ENCODE measurements around the gene BCKDHB. TPM values are rescaled to one million over a fixed set of nuclear protein-coding genes. Genes with fewer than 3 reads are reported as not detected.

The BCKDHB gene
- total and polyA plus RNA-seq, 9 donors = 12.0 to 33.4 (median 18.7) TPM

- 52 to 67% (median 62%) methylated on average over 3 of the region's 3 CpGs for WGBS, 3 donors
- H3K27me3 ChIP-seq = peaks cover 2% of the 10 kb centered on the region
- DNase-seq = no peak
- no peak overlapping the region for H3K4me3 ChIP-seq
- H3K27ac ChIP-seq = no peak overlapping the region
- no peaks in the 10 kb centered on the region for H3K4me1 ChIP-seq (ENCODE audit: insufficient read depth)
- TF ChIP-seq EP300 (IDR thresholded peaks at IDR 0.05) (no peak), CTCF (IDR thresholded peaks at IDR 0.05) (no peak), POLR2A (IDR thresholded peaks at IDR 0.05) (no peak)
- no peaks in the 10 kb centered on the region for H3K9me3 ChIP-seq
- intact Hi-C loops (cut with DNase I) = no loop called here
- H3K36me3 ChIP-seq = no peaks in the 10 kb centered on the region
These were observed 219.3 kb downstream of the BCKDHB start for GRCh38 chr6:80325742-80326141.

GRCh38 chr6:80328652-80329051 lies 222.2 kb downstream of the BCKDHB start:
- TF ChIP-seq POLR2A (IDR thresholded peaks at IDR 0.05) (no peak), EP300 (IDR thresholded peaks at IDR 0.05) (no peak), CTCF (IDR thresholded peaks at IDR 0.05) (no peak)
- 4 to 12% (median 5%) methylated on average over 1 of the region's 1 CpG for WGBS, 3 donors

GRCh38 chr6:80329496-80329895 lies 223.0 kb downstream of the BCKDHB start:
- no peaks in the 10 kb centered on the region for H3K27me3 ChIP-seq
- no peaks in the 10 kb centered on the region for H3K9me3 ChIP-seq
- no peaks in the 10 kb centered on the region for H3K4me1 ChIP-seq (ENCODE audit: insufficient read depth)
- no peak overlapping the region for H3K27ac ChIP-seq
- H3K36me3 ChIP-seq = no peaks in the 10 kb centered on the region
- intact Hi-C loops (cut with DNase I) = no loop called here
- no peak for TF ChIP-seq EP300 (IDR thresholded peaks at IDR 0.05)
- TF ChIP-seq POLR2A (IDR thresholded peaks at IDR 0.05) = no peak
- no peak for TF ChIP-seq CTCF (IDR thresholded peaks at IDR 0.05)
- H3K4me3 ChIP-seq = no peak overlapping the region
- DNase-seq = no peak

More at GRCh38 chr6:80328652-80329051, 222.2 kb downstream of the BCKDHB start:
- H3K27ac ChIP-seq = no peak overlapping the region
- no peaks in the 10 kb centered on the region for H3K4me1 ChIP-seq (ENCODE audit: insufficient read depth)
- intact Hi-C loops (cut with DNase I) = no loop called here
- H3K9me3 ChIP-seq = no peaks in the 10 kb centered on the region
- H3K4me3 ChIP-seq = no peak overlapping the region
- H3K27me3 ChIP-seq = no peaks in the 10 kb centered on the region
- H3K36me3 ChIP-seq = no peaks in the 10 kb centered on the region
- no peak for DNase-seq

- no peak overlapping the region for H3K4me3 ChIP-seq
- no peak for TF ChIP-seq POLR2A (IDR thresholded peaks at IDR 0.05)
- TF ChIP-seq EP300 (IDR thresholded peaks at IDR 0.05) = no peak
- TF ChIP-seq CTCF (IDR thresholded peaks at IDR 0.05) = no peak
- H3K27ac ChIP-seq = no peak overlapping the region
- H3K36me3 ChIP-seq = no peaks in the 10 kb centered on the region
- WGBS, 3 donors = 61 to 74% (median 64%) methylated on average over 3 of the region's 3 CpGs
- no peaks in the 10 kb centered on the region for H3K27me3 ChIP-seq
- intact Hi-C loops (cut with DNase I) = no loop called here
- no peaks in the 10 kb centered on the region for H3K9me3 ChIP-seq
- no peaks in the 10 kb centered on the region for H3K4me1 ChIP-seq (ENCODE audit: insufficient read depth)
- no peak for DNase-seq
These were observed 224.5 kb downstream of the BCKDHB start for GRCh38 chr6:80330961-80331360.

GRCh38 chr6:80331522-80331921 lies 225.1 kb downstream of the BCKDHB start:
- TF ChIP-seq CTCF (IDR thresholded peaks at IDR 0.05) (no peak), POLR2A (IDR thresholded peaks at IDR 0.05) (no peak), EP300 (IDR thresholded peaks at IDR 0.05) (no peak)
- Histone ChIP-seq H3K36me3 (no peaks in the 10 kb centered on the region), H3K4me1 (ENCODE audit: insufficient read depth) (no peaks in the 10 kb centered on the region), H3K9me3 (no peaks in the 10 kb centered on the region), H3K27me3 (no peaks in the 10 kb centered on the region), H3K27ac (no peak overlapping the region), H3K4me3 (no peak overlapping the region)
- intact Hi-C loops (cut with DNase I) = no loop called here
- no peak for DNase-seq
- 70 to 73% (median 73%) methylated on average over 2 of the region's 2 CpGs for WGBS, 3 donors
